Activated T-cell treated with anti-CD3 and anti-CD28 coated beads, Interleukin-2, amount 50 U/mL, for 1 hour (primary cell): ENCODE data around the gene WWOX.

ENCODE experiments used
- DNase-seq: peaks from one replicate; pipeline ENCODE4 v3.0.0-alpha.2; 2020

The WWOX gene

DNA sequence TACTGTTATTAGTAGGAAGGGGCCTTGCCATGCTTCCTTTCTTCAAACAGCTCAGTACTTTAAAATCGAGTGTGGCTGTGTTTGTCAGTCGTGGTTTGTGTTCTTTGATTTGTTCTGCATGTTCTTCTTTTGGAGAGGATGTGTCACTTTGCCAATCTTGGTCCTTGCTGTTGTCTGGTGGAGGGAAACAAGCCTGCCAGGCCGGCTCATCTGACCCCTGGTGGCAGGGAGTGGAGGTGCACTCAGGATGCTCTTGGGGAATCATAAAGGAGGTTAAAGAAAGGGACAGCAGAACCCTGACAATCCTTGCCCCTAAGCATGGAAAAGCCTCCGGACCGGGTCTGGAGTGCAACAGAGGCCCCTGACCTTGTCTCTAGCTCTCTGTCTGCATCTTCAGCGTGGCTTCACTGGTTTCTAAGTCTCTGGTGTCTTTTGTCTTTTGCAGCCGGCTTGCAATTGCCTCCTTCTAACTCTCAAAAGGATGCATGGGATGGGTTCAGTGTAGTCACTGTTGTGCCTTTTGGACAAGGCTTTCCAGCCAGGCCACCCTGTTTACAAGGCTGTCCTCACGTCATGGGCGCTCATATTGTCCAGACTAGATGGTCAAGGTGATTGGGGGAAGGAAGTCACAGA lies 135.8 kb downstream of the WWOX start:
- DNase-seq: peak; percentile 62

DNA sequence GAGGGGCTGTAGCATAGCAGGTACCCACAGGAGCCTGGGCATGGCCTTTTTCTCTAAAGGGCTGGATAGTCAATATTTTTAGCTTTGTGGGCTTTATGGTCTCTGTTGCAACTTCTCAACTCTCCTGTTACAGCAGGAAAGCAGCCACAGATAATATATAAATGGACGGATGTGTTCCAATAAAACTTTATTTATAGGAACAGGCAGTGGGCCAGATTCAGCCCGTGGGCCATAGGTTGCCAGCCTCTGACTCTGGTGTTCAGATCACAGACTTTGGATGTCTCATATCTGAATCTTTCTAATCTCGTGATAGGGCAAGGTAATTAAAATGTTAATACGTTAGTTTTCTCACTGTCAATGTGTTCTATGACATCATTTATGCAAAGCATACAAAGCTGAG lies 136.4 kb downstream of the WWOX start:
- DNase-seq: no peak

GRCh38 chr16:78237841-78238240 lies 138.4 kb downstream of the WWOX start:
- DNase-seq: no peak

DNA sequence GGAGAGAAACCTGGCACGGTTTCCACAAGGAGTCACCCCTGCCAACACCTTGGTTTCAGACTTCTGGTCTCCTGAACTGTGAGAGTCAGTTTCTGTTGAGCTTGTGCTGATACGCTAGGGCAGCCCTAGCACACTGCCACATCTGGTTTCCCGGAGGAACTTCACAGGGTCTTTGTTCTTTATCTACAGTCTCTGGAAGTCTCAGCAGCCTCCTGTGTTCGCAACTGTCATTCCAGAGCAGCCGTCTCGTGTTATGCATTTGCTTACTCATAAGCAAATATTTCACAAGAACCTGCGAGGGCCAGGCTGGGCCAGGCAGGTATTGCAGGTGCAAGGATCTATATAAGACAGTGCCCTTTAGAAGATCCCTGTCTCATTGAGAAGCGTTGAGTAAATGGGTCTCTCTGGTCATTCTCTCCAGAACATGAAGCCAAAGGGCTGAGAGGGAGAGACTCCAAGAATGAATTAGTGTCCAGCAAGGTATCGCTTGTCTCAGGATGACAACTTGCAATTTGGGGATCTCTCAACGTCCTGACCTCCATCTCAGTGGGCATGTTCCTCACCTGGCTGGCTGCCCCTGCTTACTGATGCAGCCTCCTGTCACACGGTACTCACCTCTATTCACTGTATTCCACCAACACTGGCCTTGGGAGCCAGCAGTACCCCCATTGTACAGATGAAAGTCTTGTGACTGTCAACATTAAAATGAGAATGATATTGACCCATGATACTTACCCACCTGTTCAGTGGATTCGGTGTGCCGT lies 141.2 kb downstream of the WWOX start:
- DNase-seq: no peak

- DNase-seq: no peak
These were observed 142.8 kb downstream of the WWOX start for GRCh38 chr16:78242239-78242630.

GRCh38 chr16:78244131-78244895 lies 144.9 kb downstream of the WWOX start:
- no peak for DNase-seq

GRCh38 chr16:78246559-78246958 lies 147.1 kb downstream of the WWOX start:
- DNase-seq: no peak

- DNase-seq: no peak
These were observed 149.6 kb downstream of the WWOX start for GRCh38 chr16:78249056-78249455.

DNA sequence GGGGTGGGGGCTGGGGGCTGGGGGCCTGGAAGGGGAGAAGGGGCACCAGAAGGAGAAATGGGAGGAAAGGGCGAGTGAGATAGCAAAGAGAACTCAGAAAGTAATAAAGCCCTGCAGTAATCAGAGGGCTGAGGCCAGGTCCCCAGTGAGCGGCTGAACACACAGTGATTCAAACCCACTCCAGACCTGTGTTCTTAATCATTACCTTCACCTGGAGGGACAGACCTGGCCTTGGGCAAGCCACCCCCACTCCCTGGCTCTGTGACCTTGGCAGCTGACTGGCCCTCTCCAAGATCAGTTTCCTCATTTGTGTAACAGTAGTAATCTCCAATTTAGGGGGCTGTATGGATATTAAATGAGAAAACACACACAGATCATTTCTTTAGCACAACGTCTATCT lies 150.4 kb downstream of the WWOX start:
- DNase-seq: no peak

GRCh38 chr16:78251115-78251514 lies 151.7 kb downstream of the WWOX start:
- DNase-seq: no peak

DNA sequence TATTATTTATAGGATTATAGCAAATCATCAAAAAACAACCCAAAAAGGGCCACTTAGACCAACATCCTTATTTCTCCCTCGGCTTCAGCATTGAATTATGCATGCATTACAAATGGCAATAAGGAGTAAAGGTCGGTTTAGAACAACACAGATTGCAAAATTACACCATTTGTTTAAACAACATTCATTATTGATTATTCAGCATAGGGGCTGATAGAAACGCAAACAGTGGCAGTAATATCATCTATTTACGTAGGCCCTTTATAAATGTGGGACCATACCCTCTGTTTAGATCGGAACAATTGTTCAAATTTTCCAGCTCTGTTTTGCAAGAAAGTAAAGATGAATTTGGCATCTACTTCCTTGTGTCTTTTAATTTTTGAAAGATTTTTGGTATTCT lies 153.3 kb downstream of the WWOX start:
- no peak for DNase-seq

GRCh38 chr16:78254841-78255240 lies 155.4 kb downstream of the WWOX start:
- DNase-seq: no peak

DNA sequence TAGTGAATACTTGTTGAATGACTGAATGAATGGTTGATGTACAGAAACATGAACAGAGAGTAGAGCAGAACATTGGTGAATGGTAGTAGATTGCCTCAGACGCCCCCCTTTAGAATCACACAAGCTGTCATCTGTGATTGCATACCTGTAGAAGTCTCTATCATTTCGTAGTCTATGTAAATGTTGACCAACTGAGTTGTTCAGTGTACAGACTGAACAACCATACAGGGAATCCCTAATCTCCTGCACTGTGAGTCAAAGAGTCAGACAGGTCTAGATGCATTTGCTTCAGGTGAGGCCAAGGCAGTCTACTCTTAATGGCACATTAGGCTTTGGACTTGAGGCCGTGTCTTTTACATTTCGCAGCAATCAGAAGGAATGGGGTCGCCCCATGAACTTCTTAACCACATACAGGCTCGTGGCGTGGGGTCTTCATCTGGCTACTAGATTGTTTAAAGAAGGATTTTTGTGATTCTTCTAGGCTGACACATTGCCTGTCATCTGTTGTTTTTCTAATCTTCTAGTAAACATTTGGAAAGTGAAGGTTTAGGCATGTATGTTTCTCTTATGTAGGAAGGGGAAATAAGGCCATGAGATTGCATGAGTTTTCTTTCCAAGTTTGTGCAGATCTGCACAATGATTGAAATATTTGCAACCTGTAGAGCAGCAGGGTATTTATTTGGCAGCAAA lies 157.4 kb downstream of the WWOX start:
- DNase-seq: no peak

GRCh38 chr16:78257376-78257728 lies 157.9 kb downstream of the WWOX start:
- no peak for DNase-seq

GRCh38 chr16:78258375-78259065 lies 159.1 kb downstream of the WWOX start:
- no peak for DNase-seq

- no peak for DNase-seq
These were observed 160.4 kb downstream of the WWOX start for GRCh38 chr16:78259873-78260272.

DNA sequence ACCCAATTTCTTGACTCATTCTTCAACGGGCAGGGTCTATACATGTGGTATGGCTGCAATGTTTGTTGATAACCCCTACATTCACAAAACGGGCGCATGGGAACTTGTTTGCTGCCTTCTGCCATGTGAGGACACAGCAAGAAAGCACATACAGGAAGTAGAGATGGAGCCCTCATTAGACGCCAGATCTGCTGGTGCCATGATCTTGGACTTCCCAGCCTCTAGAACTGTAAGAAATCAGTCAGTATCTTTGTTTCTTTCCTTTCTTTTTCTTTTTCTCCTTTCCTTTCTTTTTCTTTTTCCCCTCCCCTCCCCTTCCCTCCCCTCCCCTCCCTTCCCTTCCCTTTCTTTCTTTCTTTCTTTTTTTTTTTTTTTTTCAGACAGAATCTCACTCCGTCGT lies 165.2 kb downstream of the WWOX start:
- DNase-seq: no peak

GRCh38 chr16:78269256-78269655 lies 169.8 kb downstream of the WWOX start:
- no peak for DNase-seq

DNA sequence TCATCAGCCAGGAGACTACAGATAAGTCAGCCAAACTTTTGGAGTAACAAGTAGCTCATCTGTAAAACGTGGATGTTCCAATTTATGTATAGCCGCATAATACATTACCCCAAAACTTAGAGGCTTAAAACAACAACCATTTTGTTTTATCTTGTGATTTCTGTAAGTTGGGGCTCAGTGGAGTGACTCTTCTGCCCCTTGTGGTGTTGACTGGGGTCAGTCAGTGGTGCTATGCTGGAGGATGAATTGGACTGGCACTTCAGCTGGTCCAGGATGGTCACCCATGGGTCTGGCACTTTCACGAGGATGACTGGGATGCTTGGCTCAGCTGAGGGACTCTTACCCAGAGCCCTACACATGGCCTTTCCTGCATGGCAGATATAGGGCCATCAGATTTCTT lies 172.5 kb downstream of the WWOX start:
- no peak for DNase-seq

- no peak for DNase-seq
These were observed 175.3 kb downstream of the WWOX start for GRCh38 chr16:78274771-78275170.

GRCh38 chr16:78275420-78275819 lies 176.0 kb downstream of the WWOX start:
- DNase-seq: no peak

DNA sequence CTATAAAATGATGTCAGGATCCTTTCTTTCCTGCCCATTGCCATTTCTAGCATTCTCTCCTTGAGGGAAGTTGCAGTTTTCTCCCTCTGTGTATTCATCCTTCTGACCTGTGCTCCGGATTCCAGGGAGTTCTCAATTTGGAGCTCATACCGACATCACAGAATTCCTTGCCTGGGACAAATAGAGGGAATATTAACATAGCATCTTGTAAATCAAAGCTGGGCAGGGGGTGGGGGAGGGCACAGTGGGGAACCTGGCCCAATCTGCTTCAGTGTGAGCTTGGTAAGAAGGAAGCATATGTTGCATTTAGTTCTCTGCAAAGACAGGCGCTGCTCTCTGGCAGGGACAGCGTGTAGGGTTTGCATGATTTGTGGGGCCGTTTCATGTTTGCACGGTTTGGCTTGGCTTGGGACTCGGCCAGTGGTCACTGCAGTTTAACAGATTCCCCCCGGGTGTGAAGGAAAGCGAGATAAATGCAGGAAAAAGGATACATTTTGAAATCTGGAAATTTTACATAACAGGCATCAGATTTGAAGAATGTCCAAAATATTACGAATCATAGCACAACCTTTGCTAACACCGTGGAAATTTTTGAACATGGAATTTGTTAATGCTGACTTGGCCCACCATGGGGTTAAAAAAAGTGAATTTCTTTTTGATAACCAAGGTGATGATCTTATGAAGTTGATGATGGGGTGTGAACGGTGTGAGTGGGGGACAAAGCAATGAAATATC lies 178.0 kb downstream of the WWOX start:
- no peak for DNase-seq
